ENCODE measurements around the gene CEACAM16. TPM values are rescaled to one million over a fixed set of nuclear protein-coding genes. Genes with fewer than 3 reads are reported as not detected.
"Not testable (repeated sequence)": the region's sequence is repeated elsewhere in the genome, so short reads cannot be mapped to it uniquely, and the experiment has no call there.

CEACAM16 gene
- total RNA-seq, 2 donors from 2014 or later: not detected

GRCh38 chr19:44709434-44710266 lies 10.7 kb downstream of the CEACAM16 start:
- not testable (repeated sequence) for ATAC-seq; H3K27ac Mint-ChIP-seq; DNase-seq (ENCODE audit: low spot score in 2 of 2); H3K9me3 Mint-ChIP-seq; H3K36me3 Mint-ChIP-seq

- Mint-ChIP-seq H3K9me3 (peaks cover 9 to 12% of the 10 kb centered on the region in 2 donors), H3K36me3 (peaks cover 9 to 12% of the 10 kb centered on the region in 2 donors), H3K27ac (peak overlapping the region in 1 of 2 donors; percentile 7)
- no peak for ATAC-seq
- DNase-seq (ENCODE audit: low spot score in 2 of 2): no peak
These were observed 11.5 kb downstream of the CEACAM16 start for GRCh38 chr19:44710483-44710882.

GRCh38 chr19:44712864-44713515 lies 14.0 kb downstream of the CEACAM16 start:
- DNase-seq (ENCODE audit: low spot score in 2 of 2): no peak
- H3K36me3 Mint-ChIP-seq: peaks cover 9 to 16% of the 10 kb centered on the region in 2 donors
- H3K27ac Mint-ChIP-seq: no peak overlapping the region
- H3K9me3 Mint-ChIP-seq: peaks cover 10 to 18% of the 10 kb centered on the region in 2 donors
- ATAC-seq: no peak

- H3K9me3 Mint-ChIP-seq: peaks cover 10 to 18% of the 10 kb centered on the region in 2 donors
- peaks cover 9 to 16% of the 10 kb centered on the region in 2 donors for H3K36me3 Mint-ChIP-seq
- no peak overlapping the region for H3K27ac Mint-ChIP-seq
- ATAC-seq (no peak), DNase-seq (ENCODE audit: low spot score in 2 of 2) (no peak)
These were observed 15.7 kb downstream of the CEACAM16 start for GRCh38 chr19:44714597-44715169.

GRCh38 chr19:44717603-44718002 lies 18.7 kb downstream of the CEACAM16 start:
- peaks cover 9 to 16% of the 10 kb centered on the region in 2 donors for H3K36me3 Mint-ChIP-seq
- no peak for DNase-seq (ENCODE audit: low spot score in 2 of 2)
- no peak overlapping the region for H3K27ac Mint-ChIP-seq
- peaks cover 10 to 18% of the 10 kb centered on the region in 2 donors for H3K9me3 Mint-ChIP-seq
- no peak for ATAC-seq

- ATAC-seq: no peak
- Mint-ChIP-seq H3K36me3 (peaks cover 9 to 16% of the 10 kb centered on the region in 2 donors), H3K27ac (peak overlapping the region in 1 of 2 donors; percentile 77), H3K9me3 (peaks cover 10 to 18% of the 10 kb centered on the region in 2 donors)
- no peak for DNase-seq (ENCODE audit: low spot score in 2 of 2)
These were observed 19.7 kb downstream of the CEACAM16 start for GRCh38 chr19:44718441-44719261.

- Mint-ChIP-seq H3K27ac (no peak overlapping the region), H3K36me3 (peaks cover 9 to 16% of the 10 kb centered on the region in 2 donors), H3K9me3 (peaks cover 10 to 18% of the 10 kb centered on the region in 2 donors)
- ATAC-seq (no peak), DNase-seq (ENCODE audit: low spot score in 2 of 2) (no peak)
These were observed 20.3 kb downstream of the CEACAM16 start for GRCh38 chr19:44719262-44719701.

- not testable (repeated sequence) for H3K9me3 Mint-ChIP-seq; DNase-seq (ENCODE audit: low spot score in 2 of 2); H3K27ac Mint-ChIP-seq; ATAC-seq; H3K36me3 Mint-ChIP-seq
These were observed 21.4 kb downstream of the CEACAM16 start for GRCh38 chr19:44720396-44720795.

- Mint-ChIP-seq H3K27ac (no peak overlapping the region), H3K9me3 (peaks cover 0 to 1% of the 10 kb centered on the region in 2 donors), H3K36me3 (no peaks in the 10 kb centered on the region)
- ATAC-seq (no peak), DNase-seq (ENCODE audit: low spot score in 2 of 2) (no peak)
These were observed 22.0 kb downstream of the CEACAM16 start for GRCh38 chr19:44720945-44721344.

- H3K27ac Mint-ChIP-seq; H3K36me3 Mint-ChIP-seq; ATAC-seq; H3K9me3 Mint-ChIP-seq; DNase-seq (ENCODE audit: low spot score in 2 of 2): not testable (repeated sequence)
These were observed 22.4 kb downstream of the CEACAM16 start for GRCh38 chr19:44721369-44721768.

GRCh38 chr19:44722131-44723121 lies 23.5 kb downstream of the CEACAM16 start:
- ATAC-seq: peak in 1 of 2 donors; percentile 19
- Mint-ChIP-seq H3K36me3 (no peaks in the 10 kb centered on the region), H3K27ac (no peak overlapping the region), H3K9me3 (no peaks in the 10 kb centered on the region)
- DNase-seq (ENCODE audit: low spot score in 2 of 2): no peak

- Mint-ChIP-seq H3K9me3 (no peaks in the 10 kb centered on the region), H3K36me3 (no peaks in the 10 kb centered on the region), H3K27ac (no peak overlapping the region)
- DNase-seq (ENCODE audit: low spot score in 2 of 2) (no peak), ATAC-seq (peak; percentile 44 to 69)
These were observed 24.5 kb downstream of the CEACAM16 start for GRCh38 chr19:44723299-44723951.

GRCh38 chr19:44723952-44724319 lies 25.0 kb downstream of the CEACAM16 start:
- H3K9me3 Mint-ChIP-seq: no peaks in the 10 kb centered on the region
- H3K27ac Mint-ChIP-seq: peak overlapping the region in 1 of 2 donors; percentile 43
- peak; percentile 90 to 96 for ATAC-seq
- DNase-seq (ENCODE audit: low spot score in 2 of 2): peak; percentile 82 to 84
- no peaks in the 10 kb centered on the region for H3K36me3 Mint-ChIP-seq

GRCh38 chr19:44725251-44725650 lies 26.3 kb downstream of the CEACAM16 start:
- DNase-seq (ENCODE audit: low spot score in 2 of 2) (no peak), ATAC-seq (peak in 1 of 2 donors; percentile 45)
- Mint-ChIP-seq H3K36me3 (no peaks in the 10 kb centered on the region), H3K9me3 (no peaks in the 10 kb centered on the region), H3K27ac (no peak overlapping the region)

GRCh38 chr19:44725684-44726083 lies 26.7 kb downstream of the CEACAM16 start:
- ATAC-seq (no peak), DNase-seq (ENCODE audit: low spot score in 2 of 2) (no peak)
- no peaks in the 10 kb centered on the region for H3K36me3 Mint-ChIP-seq
- no peak overlapping the region for H3K27ac Mint-ChIP-seq
- H3K9me3 Mint-ChIP-seq: no peaks in the 10 kb centered on the region
